HCT116 (cell line): ENCODE data around the gene UNK. TPM values are rescaled to one million over a fixed set of nuclear protein-coding genes. Genes with fewer than 3 reads are reported as not detected.

Source experiments
- ATAC-seq: fragments of 200-7000 bp; cut with Tn5 transposase; 2 replicates; pipeline ENCODE4 v1.9.1; 2020; ENCODE audit warnings: mild to moderate bottlenecking, moderate library complexity
- BruUV-seq: library from RNA; stranded (reverse); fragments of 400-500 nt; replicated peaks from 2 replicates; lab custom pipeline; 2021; lab: Mats Ljungman, UMichigan
- CTCF ChIA-PET: fragments of 300-600 bp; sonication (Branson Sonifier 250); formaldehyde crosslinking; loops from one replicate; lab custom pipeline; 2021; ENCODE audit warnings: antibody characterized with exemption; lab: Charles Lee
- POLR2A ChIA-PET: fragments of 300-600, 350-600 bp; sonication (Branson Sonifier 250); formaldehyde crosslinking; loops from one replicate; lab custom pipeline; 2021; ENCODE audit warnings: antibody characterized with exemption; lab: Charles Lee
- RAD21 ChIA-PET, 2 experiments: fragments of 300-600 bp; sonication (Branson Sonifier 250); formaldehyde crosslinking; loops; one replicate each; lab custom pipeline; 2023; ENCODE audit warnings: low total read pairs in 2 of 2; ENCODE audit not compliant: uncharacterized antibody in 2 of 2, unreplicated experiment in 2 of 2, low non-redundant PET in 1 of 2; lab: Charles Lee
- DNase-seq: peaks from one replicate; pipeline ENCODE4 v3.0.0-alpha.2; 2010; ENCODE audit warnings: low read depth, low spot score
- H2AFZ ChIP-seq: fragments of 200-600 bp; shearing (Covaris generic), sonication (generic); 2 replicates; pipeline ENCODE4 v1.6.1; 2017; ENCODE audit warnings: low read depth, mixed run types, mixed read lengths, antibody characterized with exemption, low read length; ENCODE audit not compliant: poor library complexity, severe bottlenecking
- H3K27ac ChIP-seq: 2 replicates; pipeline ENCODE4 v1.5.1; 2012; ENCODE audit warnings: low read depth, low read length
- H3K27me3 ChIP-seq: fragments of 200-600 bp; sonication (generic); 2 replicates; pipeline ENCODE4 v1.6.1; 2016; ENCODE audit warnings: mixed run types, low read length, mixed read lengths; ENCODE audit not compliant: insufficient read depth
- H3K36me3 ChIP-seq, 2 experiments: fragments of 200-500 bp in 1 of 2; fragments of 200-600 bp in 1 of 2; sonication (Bioruptor generic) in 1 of 2; sonication (generic) in 1 of 2; 2 replicates each; pipeline versions ENCODE4 v1.5.1 to v1.6.1; 2014 to 2016; ENCODE audit warnings: low read length in 2 of 2, inconsistent platforms in 1 of 2, mixed read lengths in 1 of 2, mixed run types in 1 of 2; ENCODE audit not compliant: insufficient read depth in 2 of 2, control insufficient read depth in 1 of 2
- H3K4me1 ChIP-seq, 2 experiments: fragments of 200-600 bp in 1 of 2; sonication (generic) in 1 of 2; 2 replicates each; pipeline versions ENCODE4 v1.5.1 to v1.6.1; 2012 to 2017; ENCODE audit warnings: low read length in 2 of 2, inconsistent platforms in 1 of 2, mild to moderate bottlenecking in 1 of 2, mixed read lengths in 1 of 2, mixed run types in 1 of 2, moderate library complexity in 1 of 2; ENCODE audit not compliant: insufficient read depth in 2 of 2, control insufficient read depth in 1 of 2
- H3K4me2 ChIP-seq: fragments of 200-600 bp; sonication (generic); 2 replicates; pipeline ENCODE4 v1.6.1; 2017; ENCODE audit warnings: mixed run types, low read length, mixed read lengths
- H3K4me3 ChIP-seq, 2 experiments: fragments of 200-600 bp in 1 of 2; sonication (generic) in 1 of 2; replicated peaks in 1 of 2; 2 replicates each; pipeline ENCODE4 v1.5.1; 2011 to 2016; ENCODE audit warnings: low read length in 2 of 2, control low read depth in 1 of 2, low read depth in 1 of 2, mild to moderate bottlenecking in 1 of 2, mixed read lengths in 1 of 2, mixed run types in 1 of 2
- H3K79me2 ChIP-seq: fragments of 200-600 bp; sonication (generic); 2 replicates; pipeline ENCODE4 v1.6.1; 2017; ENCODE audit warnings: mild to moderate bottlenecking, mixed run types, low read length, moderate library complexity, mixed read lengths; ENCODE audit not compliant: insufficient read depth
- H3K9ac ChIP-seq: fragments of 200-600 bp; sonication (generic); 2 replicates; pipeline ENCODE4 v1.6.1; 2016; ENCODE audit warnings: low read length, mixed read lengths
- H3K9me2 ChIP-seq: fragments of 200-600 bp; sonication (generic), shearing (Covaris generic); 2 replicates; pipeline ENCODE4 v1.6.1; 2017; ENCODE audit warnings: mixed run types, mild to moderate bottlenecking, moderate library complexity; ENCODE audit not compliant: insufficient read depth
- H3K9me3 ChIP-seq, 2 experiments: fragments of 200-500 bp in 1 of 2; fragments of 200-600 bp in 1 of 2; sonication (Bioruptor generic) in 1 of 2; sonication (generic) in 1 of 2; 2 replicates each; pipeline ENCODE4 v1.6.1; 2014 to 2017; ENCODE audit warnings: low read length in 2 of 2, mixed read lengths in 2 of 2, inconsistent platforms in 1 of 2, low read depth in 1 of 2, mild to moderate bottlenecking in 1 of 2, mixed run types in 1 of 2, moderate library complexity in 1 of 2; ENCODE audit not compliant: control insufficient read depth in 1 of 2, insufficient read depth in 1 of 2
- H4K20me1 ChIP-seq: fragments of 200-600 bp; sonication (generic), shearing (Covaris generic); 2 replicates; pipeline ENCODE4 v1.6.1; 2017; ENCODE audit warnings: mixed run types, mild to moderate bottlenecking, moderate library complexity; ENCODE audit not compliant: insufficient read depth
- ATF3 ChIP-seq: IDR thresholded peaks from 2 replicates; pipeline ENCODE4 v1.6.1; 2012
- CBX3 ChIP-seq: IDR thresholded peaks from 2 replicates; pipeline ENCODE4 v1.6.1; 2012; ENCODE audit warnings: low read depth
- CEBPB ChIP-seq: IDR thresholded peaks from 2 replicates; pipeline ENCODE4 v1.6.1; 2012; ENCODE audit warnings: low read depth
- EGR1 ChIP-seq: IDR thresholded peaks from 2 replicates; pipeline ENCODE4 v1.6.1; 2012; ENCODE audit warnings: low read depth
- ELF1 ChIP-seq: IDR thresholded peaks from 2 replicates; pipeline ENCODE4 v1.6.1; 2012; ENCODE audit warnings: low read depth, borderline replicate concordance
- EZH2 ChIP-seq: fragments of 200-600 bp; sonication (generic); IDR thresholded peaks from 2 replicates; pipeline ENCODE4 v1.6.1; 2017; ENCODE audit warnings: antibody characterized with exemption, mixed run types
- EZH2phosphoT487 ChIP-seq: fragments of 200-600 bp; IDR thresholded peaks from 2 replicates; pipeline ENCODE4 v1.6.1; 2018; ENCODE audit warnings: antibody characterized with exemption, borderline replicate concordance
- FOSL1 ChIP-seq: IDR thresholded peaks from 2 replicates; pipeline ENCODE4 v1.6.1; 2012; ENCODE audit warnings: low read depth
- MAX ChIP-seq: IDR thresholded peaks from 2 replicates; pipeline ENCODE4 v1.6.1; 2012
- POLR2A ChIP-seq: IDR thresholded peaks from 2 replicates; pipeline ENCODE4 v1.7.0; 2011; ENCODE audit warnings: borderline replicate concordance; ENCODE audit not compliant: insufficient read depth, insufficient read length; ENCODE audit errors: extremely low read depth
- POLR2AphosphoS5 ChIP-seq: IDR thresholded peaks from 2 replicates; pipeline ENCODE4 v1.6.1; 2011; ENCODE audit warnings: mild to moderate bottlenecking, low read depth, low read length, moderate library complexity
- RAD21 ChIP-seq: IDR thresholded peaks from 2 replicates; pipeline ENCODE4 v1.6.1; 2012; ENCODE audit warnings: low read depth, mild to moderate bottlenecking
- SIN3A ChIP-seq: IDR thresholded peaks from 2 replicates; pipeline ENCODE4 v1.6.1; 2012; ENCODE audit warnings: low read depth
- SP1 ChIP-seq: IDR thresholded peaks from 2 replicates; pipeline ENCODE4 v1.6.1; 2012; ENCODE audit warnings: low read depth
- SRF ChIP-seq: IDR thresholded peaks from 2 replicates; pipeline ENCODE4 v1.6.1; 2012; ENCODE audit warnings: low read depth
- ZBTB33 ChIP-seq: IDR thresholded peaks from 2 replicates; pipeline ENCODE4 v1.6.1; 2011; ENCODE audit warnings: mild to moderate bottlenecking, low read length, moderate library complexity; ENCODE audit not compliant: insufficient replicate concordance; ENCODE audit errors: extremely low read depth
- ZFX ChIP-seq: fragments of 450-650 bp; IDR thresholded peaks from 2 replicates; pipeline ENCODE4 v1.6.1; 2017
- ZNF274 ChIP-seq: fragments of 200-500 bp; sonication (Bioruptor generic); IDR thresholded peaks from 2 replicates; pipeline ENCODE4 v1.6.1; 2014; ENCODE audit warnings: mild to moderate bottlenecking, low read depth, low read length, inconsistent platforms
- intact Hi-C: fragments of 100-400 bp; cut with micrococcal nuclease; formaldehyde crosslinking; loops from 2 replicates; pipeline ENCODE4 v1.10.0; 2022
- total RNA-seq: library from RNA; stranded (reverse); gene quantifications from one replicate; pipeline ENCODE4 v1.2.1, GENCODE V29; 2021; ENCODE audit not compliant: unreplicated experiment
- TF ChIP-seq, protein P1 (sequence below): IDR thresholded peaks from 2 replicates; pipeline ENCODE4 v1.6.1; 2012; ENCODE audit warnings: low read depth
- TF ChIP-seq, protein P2 (sequence below), 3 experiments: fragments of 200-600 bp in 1 of 3; sonication (generic) in 1 of 3; IDR thresholded peaks in 2 of 3; conservative IDR thresholded peaks in 1 of 3; 2 replicates each; pipeline ENCODE4 v1.5.1; 2012 to 2017; ENCODE audit warnings: low read depth in 2 of 3, low read length in 2 of 3, antibody characterized with exemption in 1 of 3, borderline replicate concordance in 1 of 3, control low read depth in 1 of 3, mild to moderate bottlenecking in 1 of 3, mixed read lengths in 1 of 3, mixed run types in 1 of 3, moderate library complexity in 1 of 3; ENCODE audit not compliant: insufficient read depth in 1 of 3

Gene UNK
- total RNA-seq, 1 experiment from 2014 or later, result 40.6 TPM

DNA sequence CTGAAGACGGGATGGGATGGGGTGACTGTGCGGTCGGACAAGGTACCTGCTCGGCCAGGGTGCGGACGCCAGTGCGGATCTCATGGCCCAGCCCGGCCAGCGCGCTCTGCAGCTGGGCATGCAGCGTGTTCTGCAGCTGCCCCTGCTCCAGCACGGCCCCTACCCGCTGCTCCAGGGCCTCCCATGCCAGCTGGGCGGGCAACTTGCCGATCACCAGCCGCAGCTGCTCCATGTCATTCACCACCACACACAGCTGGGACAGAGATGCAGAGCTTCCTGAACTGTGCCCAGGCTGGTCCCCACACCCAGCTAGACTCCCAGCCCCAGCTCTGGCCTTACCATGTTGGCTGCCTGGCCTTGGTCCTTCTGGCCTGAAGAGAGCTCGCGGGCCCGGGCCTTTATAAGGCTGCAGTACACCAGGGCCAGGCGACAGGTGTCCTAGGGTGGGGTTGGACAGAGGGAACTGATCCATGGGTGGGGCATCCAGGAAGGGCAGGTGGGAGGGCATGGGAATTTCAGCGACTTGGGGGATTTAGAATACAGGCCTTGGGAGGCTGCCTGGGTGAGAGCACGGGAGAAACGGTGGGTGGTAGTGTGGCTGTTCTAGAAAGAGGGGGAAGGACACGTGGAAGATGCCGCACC, 49.8 kb downstream of the UNK start:
- TF ChIP-seq ZFX (no peak), ZNF274 (no peak), ZBTB33 (no peak), EZH2 (no peak), ELF1 (no peak), MAX (no peak), SIN3A (no peak), FOSL1 (no peak), EZH2phosphoT487 (no peak), SRF (no peak), POLR2A (no peak), RAD21 (no peak), POLR2AphosphoS5 (no peak), EGR1 (no peak), CEBPB (no peak), ATF3 (no peak), CBX3 (no peak), SP1 (no peak)
- TF ChIP-seq, protein P1, sequence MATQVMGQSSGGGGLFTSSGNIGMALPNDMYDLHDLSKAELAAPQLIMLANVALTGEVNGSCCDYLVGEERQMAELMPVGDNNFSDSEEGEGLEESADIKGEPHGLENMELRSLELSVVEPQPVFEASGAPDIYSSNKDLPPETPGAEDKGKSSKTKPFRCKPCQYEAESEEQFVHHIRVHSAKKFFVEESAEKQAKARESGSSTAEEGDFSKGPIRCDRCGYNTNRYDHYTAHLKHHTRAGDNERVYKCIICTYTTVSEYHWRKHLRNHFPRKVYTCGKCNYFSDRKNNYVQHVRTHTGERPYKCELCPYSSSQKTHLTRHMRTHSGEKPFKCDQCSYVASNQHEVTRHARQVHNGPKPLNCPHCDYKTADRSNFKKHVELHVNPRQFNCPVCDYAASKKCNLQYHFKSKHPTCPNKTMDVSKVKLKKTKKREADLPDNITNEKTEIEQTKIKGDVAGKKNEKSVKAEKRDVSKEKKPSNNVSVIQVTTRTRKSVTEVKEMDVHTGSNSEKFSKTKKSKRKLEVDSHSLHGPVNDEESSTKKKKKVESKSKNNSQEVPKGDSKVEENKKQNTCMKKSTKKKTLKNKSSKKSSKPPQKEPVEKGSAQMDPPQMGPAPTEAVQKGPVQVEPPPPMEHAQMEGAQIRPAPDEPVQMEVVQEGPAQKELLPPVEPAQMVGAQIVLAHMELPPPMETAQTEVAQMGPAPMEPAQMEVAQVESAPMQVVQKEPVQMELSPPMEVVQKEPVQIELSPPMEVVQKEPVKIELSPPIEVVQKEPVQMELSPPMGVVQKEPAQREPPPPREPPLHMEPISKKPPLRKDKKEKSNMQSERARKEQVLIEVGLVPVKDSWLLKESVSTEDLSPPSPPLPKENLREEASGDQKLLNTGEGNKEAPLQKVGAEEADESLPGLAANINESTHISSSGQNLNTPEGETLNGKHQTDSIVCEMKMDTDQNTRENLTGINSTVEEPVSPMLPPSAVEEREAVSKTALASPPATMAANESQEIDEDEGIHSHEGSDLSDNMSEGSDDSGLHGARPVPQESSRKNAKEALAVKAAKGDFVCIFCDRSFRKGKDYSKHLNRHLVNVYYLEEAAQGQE, result no peak
- TF ChIP-seq, protein P2, sequence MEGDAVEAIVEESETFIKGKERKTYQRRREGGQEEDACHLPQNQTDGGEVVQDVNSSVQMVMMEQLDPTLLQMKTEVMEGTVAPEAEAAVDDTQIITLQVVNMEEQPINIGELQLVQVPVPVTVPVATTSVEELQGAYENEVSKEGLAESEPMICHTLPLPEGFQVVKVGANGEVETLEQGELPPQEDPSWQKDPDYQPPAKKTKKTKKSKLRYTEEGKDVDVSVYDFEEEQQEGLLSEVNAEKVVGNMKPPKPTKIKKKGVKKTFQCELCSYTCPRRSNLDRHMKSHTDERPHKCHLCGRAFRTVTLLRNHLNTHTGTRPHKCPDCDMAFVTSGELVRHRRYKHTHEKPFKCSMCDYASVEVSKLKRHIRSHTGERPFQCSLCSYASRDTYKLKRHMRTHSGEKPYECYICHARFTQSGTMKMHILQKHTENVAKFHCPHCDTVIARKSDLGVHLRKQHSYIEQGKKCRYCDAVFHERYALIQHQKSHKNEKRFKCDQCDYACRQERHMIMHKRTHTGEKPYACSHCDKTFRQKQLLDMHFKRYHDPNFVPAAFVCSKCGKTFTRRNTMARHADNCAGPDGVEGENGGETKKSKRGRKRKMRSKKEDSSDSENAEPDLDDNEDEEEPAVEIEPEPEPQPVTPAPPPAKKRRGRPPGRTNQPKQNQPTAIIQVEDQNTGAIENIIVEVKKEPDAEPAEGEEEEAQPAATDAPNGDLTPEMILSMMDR (IDR thresholded peaks at IDR 0.05 in 2 of 3, conservative IDR thresholded peaks at IDR 0.05 in 1 of 3; ENCODE audit: borderline replicate concordance in 1 of 3, insufficient read depth in 1 of 3, low read depth in 2 of 3, low read length in 2 of 3), result no peak
- no peaks in the 10 kb centered on the region for H3K36me3 ChIP-seq
- no peaks in the 10 kb centered on the region for H3K9me3 ChIP-seq
- DNase-seq (no peak), ATAC-seq (no peak)
- H3K27me3 ChIP-seq, result no peaks in the 10 kb centered on the region
- no peak overlapping the region for H3K4me2 ChIP-seq
- no peak overlapping the region for H2AFZ ChIP-seq
- H3K9me2 ChIP-seq, result no peaks in the 10 kb centered on the region
- no peaks in the 10 kb centered on the region for H4K20me1 ChIP-seq
- RAD21 ChIA-PET, result no interaction called here
- no peak overlapping the region for H3K27ac ChIP-seq
- CTCF ChIA-PET, result interaction anchor here (1.3 to 2.9 kb wide), 2 partner anchors 7 to 11 kb away, joined by 5 to 9 read pairs; no protein-coding TSS in a partner anchor
- intact Hi-C loops, result no loop called here
- no TSS peak for BruUV-seq
- no peak overlapping the region for H3K4me3 ChIP-seq
- H3K79me2 ChIP-seq, result no peaks in the 10 kb centered on the region
- POLR2A ChIA-PET, result interaction anchor here (1.8 kb wide), 1 partner anchor 54 kb away, joined by 6 read pairs; a partner anchor contains a TSS
- H3K9ac ChIP-seq, result no peak overlapping the region
- H3K4me1 ChIP-seq, result peaks cover 3 to 12% of the 10 kb centered on the region in 2 experiments; a peak in 2 of 4 replicates
